Progenitor cell of endocrine pancreas (in vitro differentiated cells): Measurements from ENCODE around the gene AMDHD2. TPM values are rescaled to one million over a fixed set of nuclear protein-coding genes. Genes with fewer than 3 reads are reported as not detected.
"Not testable (repeated sequence)": the region's sequence is repeated elsewhere in the genome, so short reads cannot be mapped to it uniquely, and the experiment has no call there.

Experiments
- DNase-seq: peaks from one replicate; pipeline ENCODE4 v3.0.0; 2021; ENCODE audit warnings: low spot score; ENCODE audit not compliant: unreplicated experiment
- H3K27ac Mint-ChIP-seq: 2 replicates; pipeline ENCODE4 v1.8.0; 2021; ENCODE audit warnings: mild to moderate bottlenecking, moderate library complexity, mixed read lengths
- H3K27me3 Mint-ChIP-seq: 2 replicates; pipeline ENCODE4 v1.8.0; 2021; ENCODE audit warnings: mixed read lengths
- H3K36me3 Mint-ChIP-seq: 2 replicates; pipeline ENCODE4 v1.8.0; 2022; ENCODE audit warnings: mixed read lengths; ENCODE audit not compliant: insufficient read depth
- H3K4me1 Mint-ChIP-seq: 2 replicates; pipeline ENCODE4 v1.8.0; 2021; ENCODE audit warnings: low read depth, mixed read lengths
- H3K4me3 Mint-ChIP-seq: 2 replicates; pipeline ENCODE4 v1.8.0; 2021; ENCODE audit warnings: low read depth, mild to moderate bottlenecking, moderate library complexity, mixed read lengths
- H3K9me3 Mint-ChIP-seq: 2 replicates; pipeline ENCODE4 v1.8.0; 2021; ENCODE audit warnings: low read depth, mixed read lengths
- CTCF ChIP-seq: fragments of 200-600 bp; sonication (generic); IDR thresholded peaks from one replicate; pipeline ENCODE4 v1.5.0; 2021; ENCODE audit warnings: antibody characterized with exemption, mild to moderate bottlenecking; ENCODE audit not compliant: unreplicated experiment
- total RNA-seq: library from RNA; stranded (reverse); gene quantifications from 2 replicates; pipeline ENCODE4 v1.2.1, GENCODE V29; 2021

Gene AMDHD2
- total RNA-seq, 1 donor from 2014 or later = 40.8 TPM

GRCh38 chr16:2529961-2530628, 9.9 kb downstream of the AMDHD2 start:
- Mint-ChIP-seq H3K27me3 (no peaks in the 10 kb centered on the region), H3K9me3 (no peaks in the 10 kb centered on the region), H3K36me3 (peaks cover 2% of the 10 kb centered on the region), H3K27ac (no peak overlapping the region), H3K4me1 (peaks cover 2% of the 10 kb centered on the region), H3K4me3 (no peak overlapping the region)
- no peak for TF ChIP-seq CTCF
- DNase-seq = no peak

GRCh38 chr16:2530629-2531318, 10.6 kb downstream of the AMDHD2 start:
- peak overlapping the region; percentile 85 for H3K4me3 Mint-ChIP-seq
- DNase-seq = no peak

GRCh38 chr16:2531371-2531695, 11.2 kb downstream of the AMDHD2 start, which contains the start of gene CEMP1:
TSS of gene CEMP1 (minus strand) at chr16:2531408. CDS start at chr16:2531073, 335 bp downstream.
- H3K9me3 Mint-ChIP-seq = no peaks in the 10 kb centered on the region
- DNase-seq = no peak
- H3K27ac Mint-ChIP-seq = peak within 1 kb of the TSS; percentile 98
- H3K36me3 Mint-ChIP-seq = peaks cover 2% of the 10 kb centered on the region
- peak within 1 kb of the TSS; percentile 85 for H3K4me3 Mint-ChIP-seq
- H3K27me3 Mint-ChIP-seq = no peaks in the 10 kb centered on the region
- peaks cover 2% of the 10 kb centered on the region for H3K4me1 Mint-ChIP-seq
- TF ChIP-seq CTCF = no peak

More at GRCh38 chr16:2530629-2531318, 10.6 kb downstream of the AMDHD2 start:
- no peak for TF ChIP-seq CTCF
- H3K27me3 Mint-ChIP-seq = no peaks in the 10 kb centered on the region
- H3K36me3 Mint-ChIP-seq = peaks cover 2% of the 10 kb centered on the region
- H3K4me1 Mint-ChIP-seq = peaks cover 2% of the 10 kb centered on the region
- H3K27ac Mint-ChIP-seq = no peak overlapping the region
- no peaks in the 10 kb centered on the region for H3K9me3 Mint-ChIP-seq

- peaks cover 2% of the 10 kb centered on the region for H3K36me3 Mint-ChIP-seq
- no peaks in the 10 kb centered on the region for H3K27me3 Mint-ChIP-seq
- DNase-seq = peak; percentile 89
- peak overlapping the region; percentile 85 for H3K4me3 Mint-ChIP-seq
- H3K9me3 Mint-ChIP-seq = no peaks in the 10 kb centered on the region
- H3K27ac Mint-ChIP-seq = peak overlapping the region; percentile 98
- peaks cover 2% of the 10 kb centered on the region for H3K4me1 Mint-ChIP-seq
- no peak for TF ChIP-seq CTCF
These were observed 11.7 kb downstream of the AMDHD2 start for GRCh38 chr16:2531696-2532493.

- DNase-seq = no peak
- peak overlapping the region; percentile 85 for H3K4me3 Mint-ChIP-seq
- no peaks in the 10 kb centered on the region for H3K9me3 Mint-ChIP-seq
- H3K27ac Mint-ChIP-seq = peak overlapping the region; percentile 98
- H3K27me3 Mint-ChIP-seq = no peaks in the 10 kb centered on the region
- peaks cover 2% of the 10 kb centered on the region for H3K36me3 Mint-ChIP-seq
- TF ChIP-seq CTCF = no peak
- peaks cover 2% of the 10 kb centered on the region for H3K4me1 Mint-ChIP-seq
These were observed 12.4 kb downstream of the AMDHD2 start for GRCh38 chr16:2532494-2533141.

- peak overlapping the region; percentile 98 for H3K27ac Mint-ChIP-seq
These were observed 13.1 kb downstream of the AMDHD2 start for GRCh38 chr16:2533142-2533755.

More at GRCh38 chr16:2533142-2533755, 13.1 kb downstream of the AMDHD2 start:
- DNase-seq, H3K27me3 Mint-ChIP-seq, H3K36me3 Mint-ChIP-seq, H3K9me3 Mint-ChIP-seq, H3K4me1 Mint-ChIP-seq: not testable (repeated sequence)
- H3K4me3 Mint-ChIP-seq = peak overlapping the region; percentile 85
